HL-60/S4 treated with retinoic acid at 250 ng/mL for 4 days and 3 days (cell line): ENCODE data around the gene MFN2.
"Not testable (repeated sequence)": the region's sequence is repeated elsewhere in the genome, so short reads cannot be mapped to it uniquely, and the experiment has no call there.

ENCODE experiments used
- in situ Hi-C: fragments of 300-500 bp; cut with MboI; formaldehyde crosslinking; loops from 2 replicates; pipeline ENCODE4 v1.7.0; 2022; ENCODE audit warnings: low sequenced_read_pairs

Gene MFN2

DNA sequence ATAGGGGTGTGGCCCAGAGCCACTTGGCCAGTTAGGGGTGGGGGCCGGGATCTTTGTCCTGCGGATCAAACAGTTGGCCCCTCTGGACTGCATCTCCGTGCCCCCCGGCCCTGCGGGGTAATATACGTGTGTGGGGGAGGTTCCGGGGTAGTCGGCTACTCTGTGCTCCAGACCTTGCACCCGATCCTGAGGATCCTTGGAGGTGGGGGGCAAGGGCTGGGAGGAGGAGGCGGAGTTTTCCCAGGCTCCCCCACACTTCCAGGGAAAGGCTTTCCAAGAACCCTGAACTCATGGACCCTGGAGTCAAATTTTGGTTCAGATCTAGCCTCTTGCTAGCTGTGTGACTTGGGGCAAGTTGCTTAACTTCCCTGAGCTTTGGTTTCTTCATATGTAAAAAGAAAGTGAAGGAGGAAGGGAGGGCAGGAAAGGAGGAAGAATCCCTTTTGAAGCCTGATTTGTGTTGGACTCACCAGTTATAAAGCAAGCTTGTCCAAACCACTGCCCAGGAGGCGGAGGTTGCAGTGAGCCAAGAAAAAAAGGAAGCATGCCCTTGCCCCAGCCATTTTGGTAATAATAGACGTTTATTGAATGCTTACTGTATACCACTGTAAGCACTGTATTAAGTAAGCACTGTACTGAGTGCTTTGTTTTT, 39.7 kb downstream of the MFN2 start:
- in situ Hi-C loops, result no loop called here

DNA sequence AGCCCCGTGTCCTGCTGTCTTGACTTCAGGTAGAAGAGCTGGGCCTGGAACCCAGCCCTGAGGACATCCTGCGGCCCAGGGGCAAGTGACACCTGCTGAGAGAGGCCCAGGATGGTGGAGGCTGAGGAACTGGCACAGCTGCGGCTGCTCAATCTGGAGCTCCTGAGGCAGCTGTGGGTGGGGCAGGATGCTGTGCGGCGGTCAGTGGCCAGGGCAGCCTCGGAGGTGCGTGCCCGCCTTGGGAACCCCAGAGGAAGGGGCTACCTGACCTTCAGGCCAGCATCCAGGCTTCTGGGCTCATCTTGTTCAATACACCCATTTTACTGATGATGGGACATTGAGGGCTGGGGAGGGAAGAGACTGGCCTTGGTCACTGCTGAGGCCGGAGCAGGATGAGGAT, 41.4 kb downstream of the MFN2 start:
- in situ Hi-C loops, result no loop called here

DNA sequence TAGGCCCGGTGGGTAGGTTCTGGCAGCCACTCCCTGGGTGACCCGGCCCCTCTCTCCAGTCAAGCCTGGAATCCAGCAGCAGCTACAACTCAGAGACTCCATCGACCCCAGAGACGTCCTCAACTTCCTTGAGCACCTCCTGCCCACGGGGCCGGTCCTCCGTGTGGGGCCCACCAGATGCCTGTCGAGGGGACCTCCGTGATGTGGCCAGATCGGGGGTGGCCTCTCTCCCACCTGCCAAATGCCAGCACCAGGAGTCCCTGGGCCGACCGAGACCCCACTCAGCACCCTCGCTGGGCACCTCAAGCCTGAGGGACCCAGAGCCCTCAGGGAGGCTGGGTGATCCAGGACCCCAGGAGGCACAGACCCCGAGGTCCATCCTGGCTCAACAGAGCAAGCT, 41.8 kb downstream of the MFN2 start:
- in situ Hi-C loops, result no loop called here

DNA sequence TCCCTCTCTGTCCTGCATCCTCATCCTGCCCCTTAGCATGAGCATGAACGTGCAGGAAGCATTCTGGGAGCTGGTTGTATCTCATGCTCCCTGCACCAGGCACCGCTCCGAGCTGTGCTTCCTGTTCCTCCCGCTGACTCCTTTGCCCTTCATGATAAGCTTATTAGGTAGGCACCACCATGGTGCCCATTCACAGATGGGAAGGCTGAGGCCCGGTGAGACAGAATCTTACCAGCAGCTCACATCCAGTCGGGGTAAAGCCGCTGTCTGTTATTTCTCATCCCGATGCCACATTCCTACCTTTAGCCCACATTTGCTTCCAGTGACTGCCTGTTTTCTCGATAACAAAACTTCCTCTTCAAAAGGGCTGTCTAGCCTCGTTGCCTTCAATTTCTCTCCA, 46.3 kb downstream of the MFN2 start:
- in situ Hi-C loops, result no loop called here

DNA sequence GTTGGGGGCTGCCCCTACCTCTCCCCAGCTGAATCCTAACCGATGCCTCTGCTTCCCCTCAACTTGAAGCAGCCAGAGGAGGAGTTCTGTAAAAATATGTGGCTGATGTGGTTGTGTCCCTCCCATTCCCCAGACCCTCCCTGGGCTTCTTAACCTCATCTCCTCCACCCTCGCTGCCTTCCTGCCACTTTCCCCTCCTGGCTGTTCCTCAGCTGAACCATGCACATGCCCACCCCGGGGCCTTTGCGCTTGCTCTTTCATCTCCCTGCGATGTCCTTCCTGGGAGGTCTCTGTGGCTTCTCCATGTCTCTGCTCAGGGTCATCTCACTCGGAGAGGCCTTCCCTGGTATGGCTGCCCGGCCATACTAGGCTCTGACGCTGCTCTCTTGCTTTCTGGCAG, 48.0 kb downstream of the MFN2 start:
- in situ Hi-C loops, result no loop called here

DNA sequence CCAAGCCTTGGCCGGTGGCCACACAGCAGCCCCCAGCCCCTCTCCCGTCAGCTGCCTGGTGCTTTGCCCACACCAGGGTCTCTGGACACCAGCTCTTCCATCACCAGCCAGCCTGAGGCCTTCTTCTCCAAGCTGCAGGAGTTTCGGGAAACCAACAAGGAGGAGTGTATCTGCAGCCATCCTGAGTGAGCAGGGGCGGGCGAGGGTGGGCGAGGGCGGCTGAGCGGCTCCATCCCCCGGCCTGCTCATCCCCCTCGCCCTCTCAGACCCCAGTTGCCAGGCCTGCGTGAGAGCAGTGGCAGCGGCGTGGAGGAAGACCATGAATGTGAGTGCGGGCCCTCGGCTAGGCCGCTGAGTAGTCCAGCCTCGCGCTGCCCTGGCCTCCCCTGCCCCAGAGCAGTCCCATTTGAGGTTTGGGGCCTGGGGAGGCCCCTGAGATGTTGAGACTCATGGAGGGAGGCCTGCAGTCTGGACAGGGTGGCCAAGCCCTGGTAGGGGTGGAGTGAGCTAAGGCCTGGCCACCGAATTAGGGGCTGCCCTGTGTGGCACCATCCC, 48.8 kb downstream of the MFN2 start:
- in situ Hi-C loops, result no loop called here

DNA sequence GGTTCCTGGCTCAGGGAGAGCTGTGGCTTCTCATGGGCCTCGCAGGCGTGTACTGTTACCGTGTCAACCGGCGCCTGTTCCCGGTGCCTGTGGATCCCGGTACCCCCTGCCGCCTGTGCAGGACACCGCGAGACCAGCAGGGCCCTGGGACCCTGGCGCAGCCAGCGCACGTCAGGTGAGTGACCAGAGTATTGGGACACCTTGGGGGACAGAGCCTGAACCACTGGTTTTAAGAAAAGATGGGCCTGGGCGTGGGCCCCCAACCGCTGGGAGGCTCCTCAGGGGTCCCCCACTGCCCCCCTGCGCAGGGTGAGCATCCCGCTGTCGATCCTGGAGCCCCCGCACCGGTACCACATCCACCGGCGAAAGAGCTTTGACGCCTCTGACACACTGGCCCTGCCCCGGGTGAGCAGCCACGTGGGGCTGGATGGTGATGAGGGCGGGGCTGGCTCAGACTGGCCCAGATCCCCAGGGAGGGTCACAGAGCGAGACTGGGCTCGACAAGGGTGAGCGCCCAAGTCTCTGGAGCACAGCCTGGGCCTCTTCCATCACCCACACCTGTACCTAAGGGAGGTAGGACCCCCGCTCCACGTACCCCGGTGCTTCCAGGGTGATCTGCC, 49.6 kb downstream of the MFN2 start:
- in situ Hi-C loops, result no loop called here

DNA sequence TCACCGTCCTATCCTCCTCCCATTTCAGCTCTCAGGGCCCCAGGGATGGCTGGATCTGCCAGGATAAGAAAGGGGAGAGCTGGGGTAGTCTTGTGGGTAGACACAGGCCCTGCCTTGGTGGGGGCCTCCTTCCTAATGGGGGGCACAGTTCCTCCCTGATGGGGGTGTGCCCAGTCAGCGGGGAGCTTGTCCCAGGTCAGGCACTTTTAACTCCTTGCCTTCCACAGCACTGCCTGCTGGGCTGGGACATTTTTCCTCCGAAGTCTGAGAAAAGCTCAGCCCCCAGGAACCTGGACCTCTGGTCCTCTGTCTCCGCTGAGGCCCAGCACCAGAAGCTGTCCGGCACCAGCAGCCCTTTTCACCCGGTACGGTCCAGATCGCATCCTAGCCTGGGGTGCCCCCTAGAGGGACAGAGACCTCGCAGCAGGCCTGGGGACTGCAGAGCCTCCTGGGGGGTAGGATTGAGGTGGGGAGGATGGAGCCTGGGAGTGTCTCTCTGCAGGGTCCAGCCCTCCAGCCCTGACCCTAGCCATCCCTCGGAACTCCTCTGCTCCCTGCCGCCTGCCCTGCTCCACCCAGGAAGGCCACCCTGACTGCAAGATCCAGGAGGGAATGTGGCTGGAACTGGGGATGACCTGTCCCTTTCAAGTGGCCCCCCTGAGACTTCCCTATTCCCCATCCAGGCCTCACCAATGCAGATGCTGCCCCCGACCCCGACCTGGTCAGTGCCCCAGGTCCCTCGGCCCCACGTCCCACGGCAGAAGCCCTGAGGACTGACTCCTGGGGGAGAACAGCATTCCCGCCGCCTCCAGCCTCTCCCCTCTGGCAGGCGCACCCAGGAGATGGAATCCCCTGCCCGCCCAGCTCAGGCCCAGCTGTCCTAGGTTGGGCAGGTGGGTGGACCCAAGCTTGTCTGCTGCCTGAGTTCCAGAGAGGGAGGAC, 51.1 kb downstream of the MFN2 start:
- in situ Hi-C loops, result no loop called here

DNA sequence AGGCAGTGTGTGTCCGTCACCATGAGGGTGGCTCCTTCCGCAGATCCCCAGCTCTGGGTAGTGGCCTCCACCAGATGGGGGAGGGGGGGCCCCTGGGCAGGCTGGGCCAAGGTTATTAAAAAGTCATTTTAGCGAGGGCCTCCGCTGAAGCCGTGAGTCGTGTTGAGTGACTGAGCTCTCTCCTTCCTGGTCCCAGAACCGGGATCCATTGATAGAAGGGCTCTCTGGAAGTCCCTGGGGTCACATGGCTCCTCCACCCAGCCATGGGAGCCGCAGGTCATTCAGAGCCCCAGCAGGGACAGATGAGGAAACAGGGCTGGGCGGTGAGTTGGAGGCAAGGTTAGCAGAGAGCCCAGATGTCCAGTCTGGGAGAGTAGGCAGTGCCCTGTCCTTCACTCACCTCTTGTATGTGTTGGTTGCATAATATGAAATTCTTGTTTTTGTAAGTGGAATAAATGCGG, 51.9 kb downstream of the MFN2 start:
- in situ Hi-C loops, result no loop called here

- in situ Hi-C loops, result not testable (repeated sequence)
Measured at GRCh38 chr1:12033441-12033840, 53.2 kb downstream of the MFN2 start.

DNA sequence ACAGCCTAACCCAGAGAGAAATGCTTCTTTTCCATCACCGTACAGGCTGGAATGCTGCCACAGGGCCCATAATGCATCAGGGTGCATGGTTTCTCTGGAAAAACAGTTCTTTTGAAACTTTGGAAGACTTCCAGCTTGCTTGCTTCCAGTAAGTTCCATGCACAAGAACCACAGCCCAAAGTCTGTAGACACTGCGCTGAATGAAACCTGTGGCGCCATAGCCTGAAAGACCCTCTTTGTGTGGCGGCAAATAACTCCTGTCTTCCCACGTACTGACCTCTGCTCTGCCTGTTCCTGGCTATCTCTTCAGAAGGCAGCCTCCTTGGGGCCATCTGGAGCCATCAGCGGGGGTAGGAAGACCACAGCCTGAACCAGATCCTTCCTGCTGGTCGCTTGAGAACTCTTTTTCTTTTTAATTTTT, 54.1 kb downstream of the MFN2 start:
- in situ Hi-C loops, result no loop called here

- in situ Hi-C loops, result no loop called here
Measured at GRCh38 chr1:12035312-12035711, 55.1 kb downstream of the MFN2 start.

- in situ Hi-C loops, result no loop called here
Measured at GRCh38 chr1:12037486-12038355, 57.5 kb downstream of the MFN2 start.

GRCh38 chr1:12038356-12039163, 58.3 kb downstream of the MFN2 start:
- in situ Hi-C loops, result no loop called here

DNA sequence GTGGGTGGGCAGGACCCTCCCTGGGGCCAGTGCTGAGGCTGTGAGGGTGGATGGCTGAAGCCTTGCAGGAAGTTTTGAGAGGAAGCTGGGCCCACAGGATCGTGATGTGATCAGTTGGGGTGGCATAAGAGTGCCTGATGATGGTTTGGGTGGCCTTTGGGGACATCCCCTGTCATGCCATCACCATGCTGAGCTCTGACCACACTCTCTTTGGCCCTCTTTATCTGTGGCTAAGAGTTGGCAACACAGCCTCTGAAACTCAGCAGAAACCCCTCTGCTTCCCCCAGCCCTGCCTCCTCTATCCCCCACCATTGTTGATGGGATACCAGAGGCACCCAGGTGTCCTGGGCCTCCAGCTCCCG, 58.9 kb downstream of the MFN2 start:
- in situ Hi-C loops, result no loop called here

DNA sequence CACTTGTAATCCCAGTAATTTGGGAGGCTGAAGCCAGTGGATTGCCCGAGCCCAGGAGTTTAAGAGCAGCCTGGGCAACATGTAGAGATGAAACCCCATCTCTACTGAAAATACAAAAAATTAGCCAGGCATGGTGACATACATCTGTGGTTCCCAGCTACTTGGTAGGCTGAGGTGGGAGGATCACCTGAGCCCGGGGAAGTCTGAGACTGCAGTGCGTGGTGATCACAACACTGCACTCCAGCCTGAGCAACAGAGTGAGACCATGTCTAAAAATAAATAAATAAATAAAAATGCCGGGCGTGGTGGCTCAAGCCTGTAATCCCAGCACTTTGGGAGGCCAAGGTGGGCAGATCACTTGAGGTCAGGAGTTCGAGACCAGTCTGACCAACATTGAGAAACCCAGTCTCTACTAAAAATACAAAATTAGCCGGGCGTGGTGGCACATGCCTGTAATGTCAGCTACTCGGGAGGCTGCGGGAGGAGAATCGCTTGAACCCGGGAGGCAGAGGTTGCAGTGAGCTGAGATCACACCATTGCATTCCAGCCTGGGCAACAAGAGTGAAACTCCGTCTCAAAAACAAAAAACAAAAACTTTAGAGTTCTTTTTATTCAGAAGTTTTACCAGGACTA, 59.7 kb downstream of the MFN2 start:
- in situ Hi-C loops, result not testable (repeated sequence)

- in situ Hi-C loops, result no loop called here
Measured at GRCh38 chr1:12040457-12041051, 60.3 kb downstream of the MFN2 start.

DNA sequence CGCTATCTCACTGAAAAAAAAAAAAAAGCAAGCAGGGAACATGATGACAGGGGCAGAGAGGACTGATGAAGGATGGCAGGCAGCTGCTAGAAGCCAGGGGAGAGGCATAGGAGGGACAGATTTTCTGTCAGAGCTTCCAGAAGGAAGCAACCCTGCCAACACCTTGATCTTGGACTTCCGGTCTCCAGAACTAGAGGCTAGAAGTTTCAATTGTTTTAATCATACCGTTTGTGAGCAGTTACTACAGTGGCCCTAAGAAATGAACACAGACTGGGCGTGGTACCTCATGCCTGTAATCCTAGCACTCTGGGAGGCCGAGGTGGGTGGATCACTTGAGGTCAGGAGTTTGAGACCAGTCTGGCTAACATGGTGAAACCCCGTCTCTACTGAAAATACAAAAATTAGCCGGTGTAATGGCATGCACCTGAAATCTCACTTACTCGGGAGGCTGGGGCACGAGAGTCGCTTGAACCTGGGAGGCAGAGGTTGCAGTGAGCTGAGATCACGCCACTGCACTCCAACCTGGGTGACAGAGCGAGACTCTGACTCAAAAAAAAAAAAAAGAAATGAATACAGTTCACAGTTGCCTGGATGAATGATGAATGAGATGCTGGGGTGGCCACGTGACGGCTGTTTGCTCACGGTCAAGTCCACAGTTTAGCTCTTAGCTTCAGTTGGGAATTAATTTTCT, 64.1 kb downstream of the MFN2 start:
- in situ Hi-C loops, result not testable (repeated sequence)
